H4 (cell line): Measurements from ENCODE around the gene NCKAP5. TPM values are rescaled to one million over a fixed set of nuclear protein-coding genes. Genes with fewer than 3 reads are reported as not detected.

Experiments
- DNase-seq: peaks from one replicate; pipeline ENCODE4 v3.0.0-alpha.2; 2015; ENCODE audit warnings: low spot score
- total RNA-seq: library from RNA; depleted of rRNA; stranded (reverse); fragments of >200 nt; shearing (Covaris generic); gene quantifications from 2 replicates; pipeline ENCODE4 v1.2.3, GENCODE V29; 2014

Gene NCKAP5
- total RNA-seq, 1 experiment from 2014 or later: 1.0 TPM

DNA sequence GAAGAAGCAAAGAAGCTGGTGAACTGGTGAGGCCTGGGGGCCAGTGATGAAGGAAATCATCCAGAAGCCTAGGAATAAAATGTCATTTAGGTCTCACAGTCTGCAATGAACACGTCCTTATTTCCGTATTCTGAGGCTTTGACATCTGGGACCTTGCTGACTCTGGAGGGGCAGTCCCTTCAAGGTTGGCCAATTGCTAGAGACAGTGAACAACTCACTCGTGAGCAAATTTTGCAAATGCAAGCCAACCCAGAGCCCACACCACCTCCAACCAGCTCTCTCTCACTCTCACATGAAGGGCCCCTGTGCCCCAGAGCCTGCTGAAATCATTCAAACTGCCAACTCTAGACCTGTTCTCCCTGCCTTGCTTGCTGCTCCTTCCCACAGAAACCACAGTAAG lies 619.2 kb downstream of the NCKAP5 start:
- DNase-seq: no peak

DNA sequence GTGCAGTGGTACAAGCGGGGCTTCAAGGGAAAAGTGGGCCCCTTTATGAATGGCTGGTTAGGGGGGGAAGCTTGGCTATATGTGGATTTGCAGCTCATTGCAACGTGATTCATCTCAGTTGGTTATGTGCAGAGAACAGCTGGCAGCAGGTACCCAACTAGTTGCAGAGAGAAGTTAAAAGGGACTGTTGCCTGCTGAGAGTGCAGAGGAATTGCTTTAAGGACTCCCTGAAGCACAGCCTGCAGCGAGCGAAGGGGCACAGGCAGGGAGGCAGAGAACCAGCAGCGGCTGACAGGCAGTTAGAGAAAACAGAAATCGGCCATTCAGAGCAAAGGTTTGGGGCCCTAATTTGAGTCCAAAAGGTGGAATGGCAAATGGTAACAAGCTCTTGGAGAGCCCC lies 620.1 kb downstream of the NCKAP5 start:
- DNase-seq: no peak

DNA sequence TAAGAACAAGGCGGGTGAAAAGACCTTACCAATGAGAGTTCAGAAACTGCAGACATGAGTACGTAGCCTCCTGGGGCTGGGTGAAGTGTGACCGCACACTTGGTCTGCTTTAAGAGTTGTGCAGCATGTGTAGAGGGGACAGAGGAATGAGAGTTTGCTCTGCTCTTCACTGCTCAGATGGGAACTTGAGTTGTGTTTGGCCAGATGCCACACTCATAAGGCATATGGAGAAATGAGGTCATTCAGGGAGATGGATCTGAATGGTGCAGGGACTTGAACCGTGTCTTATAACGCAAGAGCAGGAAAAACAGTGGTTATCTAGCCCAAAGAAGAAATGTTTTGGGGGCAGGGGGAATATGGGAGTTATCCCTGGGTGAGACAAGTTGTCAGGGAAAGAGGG lies 624.4 kb downstream of the NCKAP5 start:
- no peak for DNase-seq

DNA sequence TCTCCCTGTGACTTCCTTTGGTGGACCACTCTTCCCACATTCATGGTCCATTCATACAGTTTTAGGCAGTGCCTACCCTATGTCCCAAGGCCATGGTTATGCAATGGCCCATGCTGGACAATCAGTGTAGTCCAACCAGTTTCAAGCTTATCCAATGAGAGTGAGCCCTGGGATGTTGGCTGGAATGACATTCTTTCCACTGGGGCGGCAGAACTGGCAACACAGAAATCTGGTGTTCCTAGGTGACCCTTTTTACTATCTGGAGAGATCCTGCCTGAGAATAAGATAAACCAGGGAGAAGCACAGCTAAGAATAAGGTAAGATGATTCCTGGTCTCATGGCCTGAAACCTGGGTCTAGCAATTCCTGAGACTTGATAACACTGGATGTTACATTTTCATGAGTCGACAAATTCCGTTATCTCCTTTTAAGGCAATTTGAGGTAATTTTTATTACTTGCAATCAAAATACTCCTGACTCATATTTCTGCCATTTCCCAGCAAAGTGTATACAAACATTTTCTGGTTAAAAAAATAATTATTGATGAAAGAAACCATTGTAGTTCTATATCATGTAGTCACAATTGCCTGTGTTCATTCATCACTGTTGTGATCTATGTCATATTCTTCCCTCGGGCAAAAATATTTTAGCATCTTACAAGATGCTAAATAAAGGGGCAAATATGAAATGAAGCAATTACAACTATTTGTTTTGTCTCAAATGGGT lies 626.8 kb downstream of the NCKAP5 start:
- DNase-seq: no peak

DNA sequence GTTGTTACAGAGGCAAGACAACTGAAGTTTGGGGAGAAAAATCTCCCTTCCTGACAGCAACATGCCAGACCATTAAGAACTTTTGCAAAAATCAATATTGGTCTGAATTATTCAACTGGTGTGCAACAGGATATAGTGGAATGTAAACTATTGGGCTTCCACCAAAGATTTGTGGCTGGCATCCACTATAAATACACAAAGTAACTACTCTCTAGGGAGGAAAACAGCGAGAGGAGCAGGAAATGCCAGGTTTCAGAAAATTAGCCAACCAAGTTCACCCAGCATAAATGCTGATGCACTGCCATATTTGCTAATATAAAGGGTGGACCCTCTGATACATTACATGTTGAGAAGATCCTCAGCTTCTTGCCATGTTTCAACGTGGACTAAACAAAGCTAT lies 630.6 kb downstream of the NCKAP5 start:
- DNase-seq: peak; percentile 44

DNA sequence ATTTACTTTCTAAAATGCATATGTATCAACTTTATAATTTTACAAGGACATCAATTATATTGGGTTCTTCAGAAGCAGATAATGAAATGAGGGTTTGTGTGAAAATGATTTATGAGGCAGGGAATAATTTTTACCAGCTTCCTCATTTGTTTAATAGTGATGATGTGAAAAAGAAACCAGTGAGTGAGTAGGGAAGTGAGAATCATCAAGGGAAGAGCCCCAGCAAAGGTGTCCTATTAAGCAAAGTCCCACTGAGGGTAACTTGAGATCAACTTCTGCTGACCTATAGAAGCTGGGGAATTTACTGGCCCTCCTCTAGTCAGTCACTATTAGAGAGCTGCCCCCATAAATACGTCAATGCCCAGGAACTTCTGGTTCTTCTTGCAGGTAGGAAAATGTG lies 631.5 kb downstream of the NCKAP5 start:
- DNase-seq: no peak

DNA sequence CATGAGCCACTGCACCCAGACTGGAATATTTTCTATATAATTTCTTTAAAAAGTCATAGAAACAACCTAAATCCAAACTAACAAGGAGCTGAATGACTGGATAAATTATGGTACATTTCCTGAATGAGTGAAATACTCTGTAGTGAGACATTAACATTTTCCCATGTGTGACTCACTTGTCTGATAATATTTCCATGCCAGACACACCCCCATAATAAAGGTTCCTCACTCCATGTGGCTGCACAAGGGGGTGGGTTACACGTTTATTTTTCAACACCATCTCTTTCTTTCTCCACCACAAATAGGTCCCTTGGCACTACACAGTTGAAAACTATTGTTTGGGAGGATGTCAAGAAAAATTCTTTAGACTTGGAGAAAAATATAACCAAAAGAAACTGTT lies 632.0 kb downstream of the NCKAP5 start:
- DNase-seq: no peak

DNA sequence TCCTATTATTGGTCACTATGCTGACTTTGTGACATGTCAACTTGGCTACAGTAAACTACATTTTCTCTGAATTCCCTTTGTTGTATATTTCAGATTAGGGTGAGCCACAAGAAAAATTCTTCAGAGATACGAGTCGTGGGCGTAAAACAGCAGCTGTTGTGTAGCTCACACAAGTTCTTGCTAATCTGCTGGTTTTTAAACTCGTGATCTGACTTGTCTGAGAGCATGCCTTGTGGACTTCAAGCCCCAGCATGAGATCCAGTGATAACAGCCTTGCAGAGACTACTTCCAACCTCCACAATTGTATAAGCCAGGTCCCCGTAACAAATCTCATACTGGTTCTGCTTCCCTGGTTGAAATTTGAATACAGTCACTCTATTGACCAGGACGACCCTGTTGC lies 638.5 kb downstream of the NCKAP5 start:
- no peak for DNase-seq

DNA sequence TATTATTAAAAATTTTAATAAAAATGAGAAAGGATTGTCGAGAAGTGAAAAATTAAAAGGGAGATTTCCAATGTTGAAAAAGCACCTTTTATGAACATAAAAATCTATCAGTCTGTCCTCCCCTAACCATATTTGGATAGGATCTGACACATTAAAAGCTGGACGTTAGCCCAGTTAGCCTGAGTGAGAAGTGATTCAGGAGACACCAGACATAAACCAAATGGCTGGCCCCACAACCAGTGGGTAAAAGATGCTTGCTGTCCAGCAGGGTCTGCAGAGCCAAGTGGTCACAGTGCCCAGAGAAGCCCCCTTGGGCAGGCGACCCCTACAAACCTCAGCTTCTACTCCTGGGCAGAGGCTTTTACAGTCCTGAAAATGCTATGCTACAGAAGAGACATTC lies 644.5 kb downstream of the NCKAP5 start:
- DNase-seq: peak; percentile 29

DNA sequence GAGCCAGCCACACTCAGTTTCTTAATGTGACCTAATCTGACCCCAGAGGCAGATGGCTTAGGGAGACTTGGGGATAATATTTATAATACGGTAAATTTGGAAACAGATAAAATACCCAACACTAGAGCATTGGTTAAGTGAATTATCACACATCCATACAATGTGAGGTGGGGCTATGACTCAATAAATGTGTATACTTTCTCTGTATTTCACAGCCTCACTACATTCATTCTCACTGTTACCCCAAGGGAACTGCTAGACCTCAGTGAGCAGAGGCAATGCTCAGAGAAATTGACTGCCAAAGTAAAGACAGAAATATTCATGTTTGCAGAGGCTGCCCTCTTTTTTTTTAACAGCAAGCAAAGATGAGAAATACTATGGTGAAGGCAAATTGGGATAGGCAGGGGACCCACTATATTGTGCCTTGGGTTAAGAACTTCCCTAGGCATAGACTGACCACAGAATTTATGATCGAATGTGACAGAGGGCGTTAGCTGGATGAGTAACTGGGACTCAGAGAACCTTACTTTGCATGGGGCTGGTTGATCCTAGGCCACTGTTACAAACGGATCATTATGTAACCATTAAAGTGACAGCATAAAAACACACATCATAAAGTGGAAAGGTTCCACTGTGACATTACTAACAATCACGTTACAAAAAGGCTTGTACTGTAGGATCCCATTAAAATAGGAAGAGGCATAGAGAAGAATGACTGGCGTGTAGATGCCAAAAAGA lies 652.3 kb downstream of the NCKAP5 start:
- no peak for DNase-seq

DNA sequence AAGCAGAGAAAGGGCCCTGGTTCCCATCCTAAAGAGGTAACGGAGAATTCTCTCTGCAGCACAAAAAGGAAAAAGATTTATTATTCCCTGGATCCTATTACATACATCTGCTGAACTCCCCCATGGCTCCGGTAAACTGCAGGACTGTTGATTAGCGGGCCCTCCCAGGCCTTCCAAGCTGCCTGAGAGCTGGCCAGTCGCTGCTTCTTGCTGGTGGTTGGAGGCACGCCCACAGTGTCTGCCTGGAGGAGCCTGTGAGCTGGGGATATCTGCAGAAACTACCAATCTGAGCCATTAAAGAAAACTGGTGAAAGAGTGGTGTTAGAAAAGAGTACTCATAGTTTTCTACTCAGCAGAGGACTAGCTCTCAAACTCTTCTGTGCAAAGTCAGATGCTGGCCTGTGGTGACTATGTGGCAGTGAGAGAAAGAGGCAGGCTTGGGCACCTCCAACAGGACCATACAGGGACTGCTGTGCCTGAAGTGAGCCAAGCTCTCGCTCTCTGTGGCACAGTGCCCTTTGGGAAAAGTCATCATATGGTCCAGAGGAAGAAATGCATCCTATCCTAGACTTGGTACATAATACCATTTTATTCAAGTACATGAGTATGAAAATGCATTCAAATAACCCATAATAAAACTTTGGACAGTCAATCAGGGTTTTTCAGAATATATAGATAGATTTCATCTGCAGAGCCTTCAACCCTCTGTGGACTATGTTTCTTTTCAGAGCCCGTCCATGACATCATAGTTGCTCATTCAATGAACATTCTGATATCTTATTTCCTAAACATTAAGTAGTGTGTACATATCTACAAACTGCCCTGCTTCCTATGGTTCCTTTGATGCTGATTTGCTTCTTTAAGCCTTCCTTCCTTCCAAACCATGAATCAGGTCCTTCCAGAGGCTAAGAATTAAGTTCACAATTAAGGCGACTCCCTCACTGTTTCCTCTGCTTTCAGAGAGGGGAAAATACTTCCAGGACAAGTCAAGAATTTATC lies 656.2 kb downstream of the NCKAP5 start:
- no peak for DNase-seq

DNA sequence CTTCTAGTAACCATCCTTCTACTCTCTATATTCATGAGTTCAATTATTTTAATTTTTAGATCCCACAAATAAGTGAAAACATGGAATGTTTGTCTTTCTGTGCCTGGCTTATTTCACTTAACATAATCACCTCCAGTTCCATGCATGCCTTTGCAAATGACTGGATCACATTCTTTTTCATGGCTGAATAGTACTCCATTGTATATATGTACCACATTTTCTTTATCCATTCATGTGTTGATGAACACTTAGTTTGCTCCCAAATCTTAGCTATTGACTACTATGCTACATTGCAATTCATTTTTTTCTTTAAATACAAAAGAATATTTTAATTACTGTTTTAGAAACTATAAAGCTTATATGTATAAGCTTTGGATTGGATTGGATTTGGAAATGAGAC lies 657.8 kb downstream of the NCKAP5 start:
- no peak for DNase-seq

DNA sequence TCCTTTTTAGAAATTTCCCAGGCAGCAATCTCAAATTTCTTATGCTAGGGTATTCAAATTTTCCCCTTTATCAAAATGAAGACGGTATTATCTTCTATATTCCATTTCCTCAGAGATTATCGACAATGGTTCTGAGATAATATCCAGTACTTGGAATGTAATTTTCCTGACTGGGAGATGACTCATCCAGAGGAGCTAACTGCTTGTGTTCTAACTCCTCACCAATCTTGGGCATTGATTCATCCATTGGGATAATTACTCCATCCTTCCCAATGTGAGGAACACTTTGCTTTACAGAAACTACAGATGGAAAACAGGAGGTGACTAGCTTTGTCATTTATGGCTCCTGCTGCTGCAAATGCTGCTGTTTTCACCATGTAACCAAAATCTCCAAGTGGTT lies 658.8 kb downstream of the NCKAP5 start:
- no peak for DNase-seq

DNA sequence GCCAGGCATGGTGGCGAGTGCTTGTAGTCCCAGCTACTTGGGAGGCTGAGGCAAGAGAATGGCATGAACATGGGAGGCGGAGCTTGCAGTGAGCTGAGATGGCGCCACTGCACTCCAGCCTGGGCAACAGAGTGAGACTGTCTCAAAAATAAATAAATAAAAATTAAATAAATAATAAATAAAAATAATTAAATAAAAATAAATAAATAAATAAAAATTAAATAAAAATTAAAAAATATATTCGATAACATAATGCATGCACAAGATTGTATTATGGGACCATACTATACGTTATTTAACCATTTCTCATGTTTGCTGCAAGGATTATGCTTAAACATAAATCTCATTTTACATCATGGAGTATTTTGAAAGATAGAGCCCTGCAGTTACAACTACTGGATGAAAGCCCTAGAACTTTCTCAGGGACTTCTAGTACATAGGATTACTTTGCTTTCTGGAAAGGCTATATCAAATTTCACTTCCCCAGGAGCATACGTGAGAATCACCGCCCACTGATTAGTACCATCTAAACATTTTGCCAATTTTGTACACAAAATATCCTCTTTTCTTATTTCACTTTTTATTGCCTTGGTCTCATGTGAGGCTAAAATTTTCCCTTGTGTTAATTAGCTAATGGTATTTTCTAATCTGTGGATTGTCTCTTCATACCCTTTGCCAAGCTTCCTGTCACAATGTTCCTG lies 664.0 kb downstream of the NCKAP5 start:
- DNase-seq: no peak

DNA sequence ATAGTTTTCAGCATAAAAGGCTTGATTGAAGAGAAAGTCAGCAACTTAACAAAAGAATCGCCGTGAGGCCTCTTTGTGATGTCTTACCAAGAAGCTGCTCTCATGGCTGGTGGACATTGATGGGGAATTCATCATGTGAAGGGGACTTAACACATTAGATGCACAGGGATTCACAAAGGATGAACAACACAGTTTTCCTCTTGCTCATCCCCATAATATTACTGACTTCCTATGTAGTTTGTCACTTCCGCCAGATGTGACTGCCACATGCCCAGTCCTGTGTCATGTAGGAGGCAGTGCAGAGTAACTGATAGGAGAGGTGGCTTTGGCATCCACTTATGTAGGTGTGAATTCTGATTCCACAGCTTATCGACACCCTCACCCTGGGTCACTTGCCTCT lies 665.6 kb downstream of the NCKAP5 start:
- DNase-seq: no peak

DNA sequence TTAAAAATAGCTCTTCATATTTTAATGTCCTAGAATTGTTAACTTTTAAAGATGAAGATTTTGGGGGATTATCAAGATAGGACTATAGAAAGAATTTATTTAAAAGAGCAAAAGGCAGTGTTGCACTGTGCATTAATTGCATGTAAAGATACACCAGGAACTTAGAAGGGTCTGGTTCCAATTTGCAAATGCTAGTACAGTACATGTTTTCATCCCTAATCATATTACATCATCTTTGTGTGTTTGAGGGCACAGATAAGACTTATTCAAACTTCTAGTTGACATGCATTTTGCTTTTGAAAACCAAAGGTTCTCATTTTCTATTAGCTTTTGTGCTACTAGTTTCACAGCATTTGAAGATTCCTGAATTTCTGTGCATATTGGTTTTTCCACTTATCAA lies 666.6 kb downstream of the NCKAP5 start:
- no peak for DNase-seq

DNA sequence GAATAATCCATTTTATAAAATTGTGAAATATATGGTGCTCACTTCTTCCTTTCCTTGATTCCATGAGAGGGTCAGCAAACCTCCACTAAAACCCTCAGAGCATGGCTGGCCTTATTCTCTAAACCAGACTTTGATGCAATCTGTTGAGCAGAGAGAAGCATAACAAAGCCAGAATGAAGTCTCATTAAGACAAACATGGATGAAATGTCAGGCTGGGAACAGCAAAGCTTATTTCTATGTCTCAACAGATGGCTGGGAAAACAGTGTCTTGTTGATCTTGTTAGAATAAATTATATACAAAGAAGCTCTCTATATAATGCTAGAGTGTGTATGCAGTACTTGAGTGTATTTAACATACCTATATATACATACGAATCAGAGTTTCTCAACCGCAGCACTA lies 671.2 kb downstream of the NCKAP5 start:
- no peak for DNase-seq

DNA sequence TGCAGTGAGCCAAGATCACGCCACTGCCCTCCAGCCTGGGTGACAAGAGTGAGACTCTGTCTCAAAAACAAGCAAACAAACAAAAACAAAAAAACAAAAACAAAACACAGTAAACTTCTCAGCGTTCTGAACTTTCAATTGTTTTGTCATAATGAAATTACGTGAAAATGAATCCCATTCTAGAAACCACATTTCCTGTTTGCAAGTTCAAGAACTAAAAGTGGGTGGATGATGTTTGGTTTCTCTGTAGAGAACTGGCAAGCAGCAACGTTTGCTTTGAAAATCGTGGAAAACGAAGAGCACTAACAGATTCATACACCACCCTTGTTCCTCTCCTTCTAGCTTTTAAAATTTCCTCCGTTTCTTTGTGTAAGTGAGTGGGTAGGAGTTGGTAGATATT lies 672.2 kb downstream of the NCKAP5 start:
- no peak for DNase-seq

DNA sequence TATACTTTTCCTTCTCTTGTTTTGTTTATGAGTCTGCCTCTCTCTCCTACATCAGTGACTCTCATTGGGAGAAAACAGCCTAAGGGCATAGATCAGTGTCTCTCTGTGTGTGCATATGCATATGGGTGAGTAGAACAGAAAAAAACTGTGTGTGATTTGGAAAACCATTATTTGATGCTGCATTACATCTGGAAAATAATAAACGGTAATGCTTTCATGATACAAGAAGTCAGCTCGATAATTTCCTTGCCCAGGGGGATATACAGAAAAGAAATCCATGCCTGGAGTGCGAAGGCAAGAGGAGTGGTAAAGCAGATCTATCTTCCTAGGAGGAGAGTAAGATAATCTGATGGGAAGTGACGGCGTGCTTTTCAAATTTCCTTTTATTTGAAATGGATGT lies 676.8 kb downstream of the NCKAP5 start:
- no peak for DNase-seq

DNA sequence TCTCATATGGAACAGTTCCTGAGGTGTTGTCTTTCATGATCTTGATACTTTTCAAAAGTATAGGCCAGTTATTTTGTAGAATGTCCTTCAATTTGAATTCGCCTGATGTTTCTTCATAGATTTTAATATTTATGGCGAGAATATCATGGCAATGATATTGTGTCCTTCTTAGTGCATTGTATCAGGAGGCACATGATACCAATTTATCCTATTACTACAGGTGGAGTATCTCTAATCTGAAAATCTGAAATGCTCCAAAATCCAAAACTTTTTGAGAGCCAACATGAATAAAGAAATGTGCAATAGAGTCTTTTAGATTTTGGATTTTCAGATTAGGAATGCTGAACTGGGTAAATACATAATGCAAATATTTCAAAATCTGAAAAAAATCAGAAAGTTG lies 681.7 kb downstream of the NCKAP5 start:
- DNase-seq: no peak

DNA sequence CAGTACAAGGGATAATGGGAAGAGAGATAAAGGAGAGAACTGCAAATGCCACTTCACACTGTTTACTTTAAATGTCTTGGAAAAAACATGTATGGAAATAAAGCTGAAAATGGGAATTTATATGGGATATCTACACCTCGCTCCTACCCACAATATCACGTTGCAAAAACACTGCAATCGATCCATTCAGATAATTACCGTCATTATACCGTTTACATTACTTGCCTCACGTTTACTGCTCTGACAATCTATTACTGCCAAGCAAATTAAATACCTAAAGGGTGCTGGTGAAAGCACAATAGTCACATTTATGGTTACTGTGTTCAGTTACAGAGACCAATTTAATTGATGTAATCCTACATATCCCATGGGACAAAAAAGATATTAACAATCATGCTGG lies 683.6 kb downstream of the NCKAP5 start:
- no peak for DNase-seq

DNA sequence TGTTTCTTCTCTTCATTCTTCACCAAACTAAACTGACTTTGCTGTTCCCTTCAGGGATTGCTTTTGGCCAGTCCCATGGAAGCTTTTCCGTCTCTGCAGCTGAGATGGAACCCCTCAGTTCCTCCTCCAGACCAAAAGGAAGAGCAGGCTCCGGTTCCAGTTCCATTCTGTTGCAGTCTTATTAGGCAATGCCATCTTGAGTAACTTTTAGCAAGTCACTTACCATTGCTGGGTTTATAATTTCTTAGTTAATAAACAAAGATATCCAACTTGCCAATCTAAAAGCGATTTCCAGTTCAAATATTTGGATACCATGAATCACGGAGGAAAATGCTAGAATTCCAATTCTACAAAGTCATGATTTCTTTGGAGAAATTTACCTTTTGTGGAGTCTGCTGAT lies 684.0 kb downstream of the NCKAP5 start:
- DNase-seq: no peak
